ENCODE data around the gene MPG. TPM values are rescaled to one million over a fixed set of nuclear protein-coding genes. Genes with fewer than 3 reads are reported as not detected.
A peak's percentile ranks its signal among the peaks of the same experiment; 100 is the strongest.

The MPG gene
- total RNA-seq, 1 experiment from 2014 or later, result 60.0 TPM

- TF ChIP-seq AR (CRISPR knock-in tag; IDR thresholded peaks at IDR 0.05) (no peak), ZNF232 (CRISPR knock-in tag; IDR thresholded peaks at IDR 0.05) (no peak), TP53 (CRISPR knock-in tag; IDR thresholded peaks at IDR 0.05) (no peak), ERG (CRISPR knock-in tag; IDR thresholded peaks at IDR 0.05) (no peak)
Measured at GRCh38 chr16:63998-64913, 13.8 kb upstream of the MPG start (continued).

GRCh38 chr16:64914-65255 is 13.1 kb upstream of the MPG start:
- CTCF ChIA-PET, result interaction anchor here (0.6 to 16.9 kb wide), 10 partner anchors 11 to 116 kb away, joined by 3 to 493 read pairs (median 8); partner anchors contain the start of gene MPG
- ATAC-seq, result no peak
- Mint-ChIP-seq H3K27ac (no peak overlapping the region), H3K27me3 (ENCODE audit: low read depth) (no peaks in the 10 kb centered on the region), H3K36me3 (peaks cover 14% of the 10 kb centered on the region), H3K4me3 (no peak overlapping the region), H3K4me1 (peaks cover 13% of the 10 kb centered on the region), H3K9me3 (no peaks in the 10 kb centered on the region)
- POLR2A ChIA-PET, result interaction anchor here (1.7 kb wide), 1 partner anchor 31 kb away, joined by 12 read pairs; no protein-coding TSS in a partner anchor
- TF ChIP-seq TCF7 (CRISPR knock-in tag; IDR thresholded peaks at IDR 0.05; ENCODE audit: low read depth) (0 out of 2 replicates have a peak, but pooled peaks have one; percentile 31), USF1 (CRISPR knock-in tag; IDR thresholded peaks at IDR 0.05) (no peak), FOXP1 (CRISPR knock-in tag; IDR thresholded peaks at IDR 0.05; ENCODE audit: borderline replicate concordance) (0 out of 2 replicates have a peak, but pooled peaks have one; percentile 27)
- no peak for DNase-seq (ENCODE audit: low spot score)

GRCh38 chr16:65745-66144 is 12.3 kb upstream of the MPG start:
- ATAC-seq (peak; percentile 80), DNase-seq (ENCODE audit: low spot score) (peak; percentile 92)
- Mint-ChIP-seq H3K4me1 (peaks cover 19% of the 10 kb centered on the region), H3K36me3 (peaks cover 9% of the 10 kb centered on the region), H3K9me3 (no peaks in the 10 kb centered on the region), H3K4me3 (no peak overlapping the region), H3K27me3 (ENCODE audit: low read depth) (no peaks in the 10 kb centered on the region), H3K27ac (no peak overlapping the region)
- POLR2A ChIA-PET, result interaction anchor here (0.6 to 1.7 kb wide), 5 partner anchors 12 to 168 kb away, joined by 3 to 12 read pairs (median 4); partner anchors contain the start of genes POLR3K and SNRNP25
- peak; percentile 17; the same call in 1 of the 2 replicates for TF ChIP-seq ZNF121 (CRISPR knock-in tag; IDR thresholded peaks at IDR 0.05)
- 0 out of 2 replicates have a peak, but pooled peaks have one; percentile 16 for TF ChIP-seq TEAD1 (CRISPR knock-in tag; IDR thresholded peaks at IDR 0.05)
- TF ChIP-seq HMGXB4 (CRISPR knock-in tag; IDR thresholded peaks at IDR 0.05), result peak; percentile 40; the same call in 1 of the 2 replicates
- TF ChIP-seq ATF6 (CRISPR knock-in tag; IDR thresholded peaks at IDR 0.05), result no peak
- TF ChIP-seq CTCF (IDR thresholded peaks at IDR 0.05), result peak; percentile 93
- CTCF ChIA-PET, result interaction anchor here (0.6 to 16.9 kb wide), 33 partner anchors 8 to 313 kb away, joined by 3 to 493 read pairs (median 6); partner anchors contain the start of genes AXIN1, FAM234A, HBQ1 and MPG

Data from WTC11 (cell line).